IMR-90 (cell line): Measurements from ENCODE around the gene CCDC12. TPM values are rescaled to one million over a fixed set of nuclear protein-coding genes. Genes with fewer than 3 reads are reported as not detected.

Source experiments
- ATAC-seq: fragments of 200-7000 bp; cut with Tn5 transposase; 2 replicates; pipeline ENCODE4 v1.9.1; 2020; ENCODE audit warnings: low read depth, mild to moderate bottlenecking, moderate library complexity
- BruUV-seq: library from RNA; stranded (reverse); fragments of 400-500 nt; replicated peaks from 2 replicates; lab custom pipeline; 2021; lab: Mats Ljungman, UMichigan
- CTCF ChIA-PET: fragments of 300-600 bp; formaldehyde crosslinking; extraction: SDS; loops from one replicate; lab custom pipeline; 2021; ENCODE audit warnings: antibody characterized with exemption; lab: Yijun Ruan, JAX
- POLR2A ChIA-PET: fragments of 300-600 bp; sonication (Branson Sonifier 250); formaldehyde crosslinking; loops from one replicate; lab custom pipeline; 2022; ENCODE audit warnings: antibody characterized with exemption; ENCODE audit not compliant: unreplicated experiment; lab: Charles Lee
- DNase-seq: peaks from one replicate; pipeline ENCODE4 v3.0.0; 2013
- H2AFZ ChIP-seq: replicated peaks from 2 replicates; pipeline ENCODE3; 2013; ENCODE audit warnings: low read length, mild to moderate bottlenecking; ENCODE audit not compliant: poor library complexity
- H2AK5ac ChIP-seq: 2 replicates; pipeline ENCODE4 v1.6.1; 2013; ENCODE audit warnings: low read depth, low read length, inconsistent platforms
- H2AK9ac ChIP-seq: replicated peaks from 2 replicates; pipeline ENCODE3; 2013; ENCODE audit warnings: mild to moderate bottlenecking, low read depth, low read length, moderate library complexity; ENCODE audit not compliant: poor library complexity
- H2BK120ac ChIP-seq: 2 replicates; pipeline ENCODE4 v1.6.1; 2013; ENCODE audit warnings: low read depth, low read length, inconsistent platforms
- H2BK15ac ChIP-seq: 3 replicates; pipeline ENCODE4 v1.6.1; 2013; ENCODE audit warnings: low read depth, low read length, inconsistent platforms
- H2BK20ac ChIP-seq: 2 replicates; pipeline ENCODE4 v1.6.1; 2013; ENCODE audit warnings: low read depth, mild to moderate bottlenecking, inconsistent platforms, low read length, moderate library complexity
- H2BK5ac ChIP-seq: 2 replicates; pipeline ENCODE4 v1.6.1; 2013; ENCODE audit warnings: mild to moderate bottlenecking, low read depth, low read length, inconsistent platforms; ENCODE audit not compliant: poor library complexity, severe bottlenecking
- H3K14ac ChIP-seq: replicated peaks from 2 replicates; pipeline ENCODE4 v1.6.1; 2013; ENCODE audit warnings: low read depth, low read length, inconsistent platforms
- H3K18ac ChIP-seq: 2 replicates; pipeline ENCODE4 v1.6.1; 2013; ENCODE audit warnings: low read depth, low read length, control low read depth
- H3K23ac ChIP-seq: 2 replicates; pipeline ENCODE4 v1.6.1; 2013; ENCODE audit warnings: low read depth, low read length, inconsistent platforms
- H3K27ac ChIP-seq: 2 replicates; pipeline ENCODE4 v1.5.1; 2013; ENCODE audit warnings: mild to moderate bottlenecking, control low read depth, low read length; ENCODE audit not compliant: insufficient read depth
- H3K27me3 ChIP-seq: 2 replicates; pipeline ENCODE4 v1.6.1; 2013; ENCODE audit warnings: low read length; ENCODE audit not compliant: control insufficient read depth, insufficient read depth
- H3K36me3 ChIP-seq: 2 replicates; pipeline ENCODE4 v1.6.1; 2013; ENCODE audit warnings: low read length, mixed read lengths; ENCODE audit not compliant: control insufficient read depth, insufficient read depth
- H3K4ac ChIP-seq: 2 replicates; pipeline ENCODE4 v1.6.1; 2013; ENCODE audit warnings: low read depth, low read length, inconsistent platforms
- H3K4me1 ChIP-seq: 2 replicates; pipeline ENCODE4 v1.6.1; 2013; ENCODE audit warnings: low read length, mixed read lengths; ENCODE audit not compliant: control insufficient read depth, insufficient read depth
- H3K4me2 ChIP-seq: 2 replicates; pipeline ENCODE4 v1.6.1; 2013; ENCODE audit warnings: low read depth, mild to moderate bottlenecking, control low read depth, low read length, moderate library complexity
- H3K4me3 ChIP-seq: 2 replicates; pipeline ENCODE4 v1.5.1; 2013; ENCODE audit warnings: low read depth, mild to moderate bottlenecking, control low read depth, low read length, moderate library complexity; ENCODE audit not compliant: insufficient read depth
- H3K56ac ChIP-seq: 2 replicates; pipeline ENCODE4 v1.6.1; 2013; ENCODE audit warnings: low read length, inconsistent platforms; ENCODE audit not compliant: insufficient read depth; ENCODE audit errors: extremely low read depth
- H3K79me1 ChIP-seq, 2 experiments: 2 replicates each; pipeline ENCODE4 v1.6.1; 2013; ENCODE audit warnings: low read length in 2 of 2, inconsistent platforms in 1 of 2, low read depth in 1 of 2
- H3K9ac ChIP-seq: 2 replicates; pipeline ENCODE4 v1.6.1; 2013; ENCODE audit warnings: low read depth, low read length, control low read depth
- H3K9me1 ChIP-seq: 2 replicates; pipeline ENCODE4 v1.6.1; 2013; ENCODE audit warnings: low read length, inconsistent platforms; ENCODE audit not compliant: insufficient read depth
- H3K9me3 ChIP-seq: 2 replicates; pipeline ENCODE4 v1.6.1; 2013; ENCODE audit warnings: low read length; ENCODE audit not compliant: control insufficient read depth, insufficient read depth
- H4K20me1 ChIP-seq: 2 replicates; pipeline ENCODE4 v1.6.1; 2013; ENCODE audit warnings: low read length, inconsistent platforms; ENCODE audit not compliant: insufficient read depth
- H4K5ac ChIP-seq: 2 replicates; pipeline ENCODE4 v1.6.1; 2013; ENCODE audit warnings: mild to moderate bottlenecking, low read depth, low read length, control low read depth
- H4K8ac ChIP-seq, 2 experiments: 2 replicates each; pipeline ENCODE4 v1.6.1; 2013; ENCODE audit warnings: low read depth in 2 of 2, low read length in 2 of 2, control low read depth in 1 of 2, inconsistent platforms in 1 of 2
- H4K91ac ChIP-seq: 2 replicates; pipeline ENCODE4 v1.6.1; 2013; ENCODE audit warnings: low read depth, low read length, inconsistent platforms; ENCODE audit not compliant: insufficient read depth
- BHLHE40 ChIP-seq: fragments of 150-350 bp; IDR thresholded peaks from 2 replicates; pipeline ENCODE4 v1.6.1; 2016; ENCODE audit warnings: mild to moderate bottlenecking, low read depth, low read length
- CHD1 ChIP-seq: IDR thresholded peaks from 2 replicates; pipeline ENCODE4 v1.6.1; 2012; ENCODE audit warnings: low read depth, low read length, improper control_type of control experiment
- MAZ ChIP-seq: IDR thresholded peaks from 2 replicates; pipeline ENCODE4 v1.6.1; 2012; ENCODE audit warnings: low read depth, mild to moderate bottlenecking, low read length, improper control_type of control experiment, moderate library complexity, borderline replicate concordance
- RAD21 ChIP-seq: IDR thresholded peaks from 2 replicates; pipeline ENCODE4 v1.6.1; 2012; ENCODE audit warnings: low read length, improper control_type of control experiment
- RFX5 ChIP-seq: IDR thresholded peaks from 2 replicates; pipeline ENCODE4 v1.8.0; 2012; ENCODE audit warnings: low read depth, mild to moderate bottlenecking, low read length, moderate library complexity
- WGBS, 2 experiments: methylation state at CpG; one replicate each; pipeline versions ENCODE4 v1.1.5 to v1.1.7; 2013; ENCODE audit warnings: missing lambda C conversion rate in 2 of 2; ENCODE audit not compliant: insufficient read length in 1 of 2; ENCODE audit errors: extremely low coverage in 2 of 2; 5-methylcytosine and 5-hydroxymethylcytosine counted together
- dilution Hi-C: fragments of 300-500 bp; cut with HindIII; formaldehyde crosslinking; loops from one replicate; pipeline ENCODE4 v1.14.3; 2018; ENCODE audit warnings: low sequenced_read_pairs; ENCODE audit not compliant: unreplicated experiment
- in situ Hi-C: fragments of 300-500 bp; cut with MboI; formaldehyde crosslinking; loops from 3 replicates; pipeline ENCODE4 v1.14.3; 2019; ENCODE audit warnings: low sequenced_read_pairs, inconsistent platforms, mixed read lengths
- intact Hi-C: fragments of 100-400 bp; cut with micrococcal nuclease; formaldehyde crosslinking; loops from 2 replicates; pipeline ENCODE4 v1.10.0; 2022
- polyA plus RNA-seq, 3 experiments: library from polyadenylated mRNA; depleted of rRNA; stranded (reverse); fragments of >200 nt; gene quantifications; 2 replicates each; pipeline ENCODE4 v1.2.3, GENCODE V29; 2012; ENCODE audit warnings: low replicate concordance in 1 of 3
- total RNA-seq: library from RNA; depleted of rRNA; stranded (reverse); fragments of >200 nt; gene quantifications from 2 replicates; pipeline ENCODE4 v1.2.3, GENCODE V29; 2012
- TF ChIP-seq, protein P1 (sequence below): conservative IDR thresholded peaks from 2 replicates; pipeline ENCODE4 v1.5.1; 2012; ENCODE audit warnings: mild to moderate bottlenecking, low read depth, low read length, improper control_type of control experiment
- TF ChIP-seq, protein P2 (sequence below): fragments of 150-350 bp; IDR thresholded peaks from 2 replicates; pipeline ENCODE4 v1.6.1; 2017; ENCODE audit warnings: mild to moderate bottlenecking, antibody characterized with exemption, low read length, low read depth

The CCDC12 gene
- total and polyA plus RNA-seq, 2 of the 4 experiments (the other 2 are of a cell fraction), result 15.2 to 35.1 TPM

DNA sequence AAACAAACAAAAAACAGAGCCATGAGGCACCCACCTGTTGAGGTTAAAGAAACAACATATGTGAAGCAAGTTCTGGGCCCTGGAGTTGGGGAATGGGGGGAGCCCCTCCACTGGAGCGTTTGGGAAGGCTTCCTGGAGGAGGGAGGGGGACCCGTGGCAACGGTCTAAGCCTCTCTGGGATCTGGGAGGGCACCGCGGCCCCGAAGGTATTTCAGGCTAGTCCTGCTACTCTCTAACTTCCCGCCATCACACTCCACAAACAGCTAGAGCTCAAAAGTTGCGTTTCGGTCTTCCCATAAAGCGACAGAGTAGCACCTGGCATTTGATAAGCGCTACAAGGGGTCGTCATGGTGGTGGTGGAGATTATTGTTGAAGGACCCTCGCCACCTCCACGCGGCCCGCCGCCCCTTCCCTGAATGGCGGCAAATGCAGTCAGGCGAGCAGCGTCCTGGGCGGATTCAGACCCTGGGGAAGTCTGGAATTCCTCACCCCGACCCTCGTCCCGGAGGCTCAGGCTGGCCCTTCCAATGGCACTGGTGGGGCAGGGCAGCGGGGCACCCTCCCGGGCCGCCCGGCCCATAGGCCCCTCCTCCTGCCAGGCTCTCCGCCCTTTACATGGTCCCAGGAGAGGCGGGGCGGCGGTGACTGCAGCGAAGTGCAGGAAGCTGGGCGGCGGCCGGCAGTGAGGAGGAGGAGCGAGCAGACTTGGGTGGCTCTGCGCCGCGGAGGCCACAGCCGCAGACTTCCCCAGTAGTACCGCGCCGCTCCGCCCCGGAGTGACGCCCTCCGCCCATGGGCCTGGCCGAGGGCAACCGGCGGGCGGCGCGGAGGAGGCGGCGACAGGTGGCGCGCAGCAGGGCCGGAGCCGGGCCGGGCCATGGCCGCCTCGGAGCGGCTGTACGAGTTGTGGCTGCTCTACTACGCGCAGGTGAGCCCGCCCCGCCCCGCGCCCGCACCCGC is 2.7 kb upstream of the CCDC12 start, which contains the start of gene NBEAL2:
Gene NBEAL2 (plus strand): TSS at position 682 of the 960 bp plus-strand sequence. CDS start 196 bp downstream, at position 878.
- peak within 1 kb of the TSS; percentile 86 to 98 for H4K8ac ChIP-seq
- H3K27ac ChIP-seq, result peak within 1 kb of the TSS; percentile 66
- peak within 1 kb of the TSS; percentile 52; the same call in 2 of the 3 replicates for H2BK15ac ChIP-seq

More for the DNA sequence above, 2.7 kb upstream of the CCDC12 start, which contains the start of gene NBEAL2:
- Histone ChIP-seq H2AK5ac (peak within 1 kb of the TSS; percentile 96), H3K9me3 (no peaks in the 10 kb centered on the region), H3K27me3 (no peaks in the 10 kb centered on the region), H3K14ac (peak within 1 kb of the TSS; percentile 76), H4K20me1 (peaks cover 12% of the 10 kb centered on the region; the same call in 1 of the 2 replicates), H3K4me2 (peak within 1 kb of the TSS; percentile 94), H2AFZ (peak within 1 kb of the TSS; percentile 99), H2BK120ac (peak within 1 kb of the TSS; percentile 38), H3K56ac (peak within 1 kb of the TSS; percentile 80), H3K9ac (peak within 1 kb of the TSS; percentile 73), H3K79me1 (peaks cover 3 to 41% of the 10 kb centered on the region in 2 experiments; a peak in 3 of 4 replicates), H3K9me1 (peaks cover 3% of the 10 kb centered on the region), H3K18ac (peak within 1 kb of the TSS; percentile 49), H3K4me1 (peaks cover 9% of the 10 kb centered on the region), H3K4ac (peak within 1 kb of the TSS; percentile 94), H3K23ac (peak within 1 kb of the TSS; percentile 65), H4K5ac (peak within 1 kb of the TSS; percentile 87), H2BK5ac (peak within 1 kb of the TSS; percentile 77), H4K91ac (peak within 1 kb of the TSS; percentile 90), H3K4me3 (peak within 1 kb of the TSS; percentile 81), H3K36me3 (no peaks in the 10 kb centered on the region), H2BK20ac (0 out of 2 replicates have a peak within 1 kb of the TSS, but pooled peaks have one; percentile 5), H2AK9ac (peak within 1 kb of the TSS; percentile 98)
- TF ChIP-seq RFX5, result no peak
- peak; percentile 17; the same call in 1 of the 2 replicates for TF ChIP-seq RAD21
- no peak for TF ChIP-seq CHD1
- TF ChIP-seq MAZ, result peak; percentile 63; the same call in 1 of the 2 replicates
- no peak; the same call in 1 of the 2 replicates for TF ChIP-seq BHLHE40
- TF ChIP-seq, protein P1, sequence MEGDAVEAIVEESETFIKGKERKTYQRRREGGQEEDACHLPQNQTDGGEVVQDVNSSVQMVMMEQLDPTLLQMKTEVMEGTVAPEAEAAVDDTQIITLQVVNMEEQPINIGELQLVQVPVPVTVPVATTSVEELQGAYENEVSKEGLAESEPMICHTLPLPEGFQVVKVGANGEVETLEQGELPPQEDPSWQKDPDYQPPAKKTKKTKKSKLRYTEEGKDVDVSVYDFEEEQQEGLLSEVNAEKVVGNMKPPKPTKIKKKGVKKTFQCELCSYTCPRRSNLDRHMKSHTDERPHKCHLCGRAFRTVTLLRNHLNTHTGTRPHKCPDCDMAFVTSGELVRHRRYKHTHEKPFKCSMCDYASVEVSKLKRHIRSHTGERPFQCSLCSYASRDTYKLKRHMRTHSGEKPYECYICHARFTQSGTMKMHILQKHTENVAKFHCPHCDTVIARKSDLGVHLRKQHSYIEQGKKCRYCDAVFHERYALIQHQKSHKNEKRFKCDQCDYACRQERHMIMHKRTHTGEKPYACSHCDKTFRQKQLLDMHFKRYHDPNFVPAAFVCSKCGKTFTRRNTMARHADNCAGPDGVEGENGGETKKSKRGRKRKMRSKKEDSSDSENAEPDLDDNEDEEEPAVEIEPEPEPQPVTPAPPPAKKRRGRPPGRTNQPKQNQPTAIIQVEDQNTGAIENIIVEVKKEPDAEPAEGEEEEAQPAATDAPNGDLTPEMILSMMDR, result 0 out of 2 replicates have a peak, but pooled peaks have one; percentile 13
- TF ChIP-seq, protein P2, sequence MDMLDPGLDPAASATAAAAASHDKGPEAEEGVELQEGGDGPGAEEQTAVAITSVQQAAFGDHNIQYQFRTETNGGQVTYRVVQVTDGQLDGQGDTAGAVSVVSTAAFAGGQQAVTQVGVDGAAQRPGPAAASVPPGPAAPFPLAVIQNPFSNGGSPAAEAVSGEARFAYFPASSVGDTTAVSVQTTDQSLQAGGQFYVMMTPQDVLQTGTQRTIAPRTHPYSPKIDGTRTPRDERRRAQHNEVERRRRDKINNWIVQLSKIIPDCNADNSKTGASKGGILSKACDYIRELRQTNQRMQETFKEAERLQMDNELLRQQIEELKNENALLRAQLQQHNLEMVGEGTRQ, result no peak
- in situ Hi-C loops, result no loop called here
- ChIA-PET CTCF (no interaction called here), POLR2A (no interaction called here)
- intact Hi-C loops, result no loop called here
- DNase-seq, result peak; percentile 84
- ATAC-seq, result peak; percentile 84
- 1% methylated on average over 42 of the region's 73 CpGs; no CpG with 5 or more reads in 1 of the 2 experiments for WGBS, 2 experiments
- dilution Hi-C loops, result no loop called here
- BruUV-seq, result no TSS peak
